Thoracic aorta (tissue), 2 donors: ENCODE measurements around the gene AIF1. TPM values are rescaled to one million over a fixed set of nuclear protein-coding genes. Genes with fewer than 3 reads are reported as not detected.
A peak's percentile ranks its signal among the peaks of the same experiment; 100 is the strongest.

Experiments
- ATAC-seq: fragments of 150-250 bp; one replicate; pipeline ENCODE4 v1.8.0; 2017; ENCODE audit warnings: low read depth; ENCODE audit not compliant: insufficient number of reproducible peaks, low FRiP score
- DNase-seq: peaks from one replicate; pipeline ENCODE4 v3.0.0-alpha.2; 2020; ENCODE audit warnings: low spot score
- H3K27ac ChIP-seq, 2 donors: fragments of 200-600 bp; sonication (generic); 1 replicate in 1 of 2; 2 replicates in 1 of 2; pipeline ENCODE4 v1.5.1; 2016; ENCODE audit warnings: mild to moderate bottlenecking in 2 of 2, moderate library complexity in 2 of 2
- H3K27me3 ChIP-seq: fragments of 200-600 bp; sonication (generic); replicated peaks from 2 replicates; pipeline ENCODE4 v1.6.0; 2016; ENCODE audit warnings: mild to moderate bottlenecking; ENCODE audit not compliant: insufficient read depth
- H3K36me3 ChIP-seq: fragments of 200-600 bp; sonication (generic); one replicate; pipeline ENCODE4 v1.5.1; 2016
- H3K4me1 ChIP-seq, 2 donors: fragments of 200-600 bp; sonication (generic); 1 replicate in 1 of 2; 2 replicates in 1 of 2; pipeline versions ENCODE4 v1.5.1 to v1.6.0; 2016; ENCODE audit warnings: low read depth in 2 of 2, mild to moderate bottlenecking in 1 of 2; ENCODE audit not compliant: control insufficient read depth in 1 of 2
- H3K4me3 ChIP-seq: fragments of 200-600 bp; sonication (generic); 2 replicates; pipeline ENCODE4 v1.5.1; 2016; ENCODE audit warnings: mild to moderate bottlenecking
- H3K9me3 ChIP-seq: fragments of 200-600 bp; sonication (generic); 2 replicates; pipeline ENCODE4 v1.5.1; 2016
- CTCF ChIP-seq: fragments of 200-600 bp; sonication (generic); IDR thresholded peaks from one replicate; pipeline ENCODE4 v1.5.1; 2019; ENCODE audit warnings: antibody characterized with exemption
- total RNA-seq, 2 donors: library from RNA; depleted of rRNA; stranded (reverse); fragments of >200 nt; gene quantifications; one replicate each; pipeline versions ENCODE4 v1.1.0 to v1.2.3, GENCODE V29; 2016

AIF1 gene
- total RNA-seq, 2 donors from 2014 or later: 21.5 to 39.6 TPM

GRCh38 chr6:31582230-31582643 lies 32.8 kb upstream of the AIF1 start, which contains the start of gene LTB:
TSS of gene LTB (minus strand) at chr6:31582424. CDS start at chr6:31582417, 7 bp downstream.
- Histone ChIP-seq H3K4me1 (peaks cover 8 to 17% of the 10 kb centered on the region in 2 donors), H3K27ac (peak within 1 kb of the TSS; percentile 70 to 76), H3K4me3 (peak within 1 kb of the TSS; percentile 94), H3K36me3 (no peaks in the 10 kb centered on the region), H3K27me3 (no peaks in the 10 kb centered on the region), H3K9me3 (no peaks in the 10 kb centered on the region)
- DNase-seq (no peak), ATAC-seq (no peak)
- TF ChIP-seq CTCF: no peak

- no peak for ATAC-seq
These were observed 29.5 kb upstream of the AIF1 start for GRCh38 chr6:31585491-31585890.

DNA sequence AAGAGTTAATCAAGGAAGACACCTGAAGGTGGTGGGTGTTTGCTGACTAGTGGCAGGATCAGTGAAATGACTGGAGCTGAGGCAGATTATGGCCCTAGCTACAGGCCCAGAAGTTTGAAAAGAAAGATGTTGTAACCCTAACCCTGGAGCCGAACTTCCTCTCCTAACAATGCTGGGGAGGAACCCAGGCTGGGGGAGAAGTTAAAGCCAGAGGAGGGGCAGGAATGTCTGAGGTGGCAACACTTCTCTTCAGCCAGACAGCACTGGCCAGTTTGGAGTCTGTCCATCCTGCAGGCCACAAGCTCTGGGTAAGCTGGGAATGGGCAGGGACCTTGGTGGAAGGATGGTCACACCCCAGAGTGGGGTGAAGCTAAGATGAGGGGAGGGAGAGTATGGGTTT lies 29.0 kb upstream of the AIF1 start, which contains the start of gene LST1:
TSS of gene LST1 (plus strand) at position 270 of the 400 bp plus-strand sequence. CDS start 1,023 bp downstream, outside the sequence.
- TF ChIP-seq CTCF: no peak
- no peak for DNase-seq
- ATAC-seq: no peak
- no peaks in the 10 kb centered on the region for H3K9me3 ChIP-seq
- H3K27ac ChIP-seq: peak within 1 kb of the TSS in 1 of 2 donors; percentile 19
- H3K4me3 ChIP-seq: peak within 1 kb of the TSS; percentile 25
- H3K36me3 ChIP-seq: no peaks in the 10 kb centered on the region
- peaks cover 5 to 11% of the 10 kb centered on the region in 2 donors for H3K4me1 ChIP-seq
- no peaks in the 10 kb centered on the region for H3K27me3 ChIP-seq

More at GRCh38 chr6:31585491-31585890, 29.5 kb upstream of the AIF1 start:
- Histone ChIP-seq H3K4me1 (peaks cover 7 to 15% of the 10 kb centered on the region in 2 donors), H3K27ac (no peak overlapping the region), H3K27me3 (no peaks in the 10 kb centered on the region), H3K36me3 (no peaks in the 10 kb centered on the region), H3K9me3 (no peaks in the 10 kb centered on the region), H3K4me3 (no peak overlapping the region)
- no peak for TF ChIP-seq CTCF
- DNase-seq: no peak

GRCh38 chr6:31586599-31587281 lies 28.3 kb upstream of the AIF1 start:
- ATAC-seq (no peak), DNase-seq (no peak)
- TF ChIP-seq CTCF: no peak
- no peaks in the 10 kb centered on the region for H3K36me3 ChIP-seq
- peaks cover 5 to 8% of the 10 kb centered on the region in 2 donors for H3K4me1 ChIP-seq
- peak overlapping the region; percentile 25 for H3K4me3 ChIP-seq
- H3K27me3 ChIP-seq: no peaks in the 10 kb centered on the region
- peak overlapping the region in 1 of 2 donors; percentile 19 for H3K27ac ChIP-seq
- no peaks in the 10 kb centered on the region for H3K9me3 ChIP-seq

DNA sequence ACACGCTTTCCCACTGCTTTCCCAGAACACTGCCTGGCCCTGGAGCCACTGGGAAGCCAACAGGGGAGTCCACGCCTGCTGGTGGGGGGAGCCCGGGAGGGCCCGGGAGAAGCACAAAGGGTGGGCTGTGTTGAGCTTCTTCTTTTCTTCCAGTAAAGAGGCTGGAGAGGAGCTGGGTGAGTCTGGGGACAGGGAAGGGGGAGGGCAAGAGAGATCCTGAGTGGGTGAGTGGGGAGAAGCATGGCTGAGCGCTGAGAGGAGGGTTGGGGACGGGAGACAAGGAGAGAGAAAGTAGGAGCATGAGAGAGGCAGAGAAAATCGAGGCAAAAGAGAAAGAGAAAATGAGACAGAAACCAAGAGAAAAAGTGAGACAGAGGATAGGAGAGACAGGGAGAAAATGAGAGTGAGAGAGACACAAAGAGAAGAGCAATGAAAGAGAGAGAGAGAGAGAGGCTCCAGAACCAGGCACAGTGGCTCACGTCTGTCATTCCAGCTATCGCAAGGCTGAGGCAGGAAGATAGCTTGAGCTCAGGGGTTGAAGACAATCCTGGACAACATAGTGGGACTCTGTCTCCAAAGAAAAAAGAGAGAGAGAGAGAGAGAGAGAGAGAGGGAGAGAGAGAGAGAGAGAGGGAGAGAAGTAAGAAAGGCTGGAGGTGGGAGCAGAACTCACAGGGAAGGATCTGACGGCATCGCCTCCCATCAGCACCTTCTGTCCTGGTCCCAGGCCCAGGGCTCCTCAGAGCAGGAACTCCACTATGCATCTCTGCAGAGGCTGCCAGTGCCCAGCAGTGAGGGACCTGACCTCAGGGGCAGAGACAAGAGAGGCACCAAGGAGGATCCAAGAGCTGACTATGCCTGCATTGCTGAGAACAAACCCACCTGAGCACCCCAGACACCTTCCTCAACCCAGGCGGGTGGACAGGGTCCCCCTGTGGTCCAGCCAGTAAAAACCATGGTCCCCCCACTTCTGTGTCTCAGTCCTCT lies 26.9 kb upstream of the AIF1 start:
- no peak for ATAC-seq
- no peaks in the 10 kb centered on the region for H3K27me3 ChIP-seq
- H3K4me1 ChIP-seq: peaks cover 0 to 5% of the 10 kb centered on the region in 2 donors
- DNase-seq: no peak
- H3K27ac ChIP-seq: no peak overlapping the region
- H3K4me3 ChIP-seq: peak overlapping the region; percentile 25
- H3K36me3 ChIP-seq: no peaks in the 10 kb centered on the region
- H3K9me3 ChIP-seq: no peaks in the 10 kb centered on the region
- no peak for TF ChIP-seq CTCF
